ENCODE results near the gene WWC2.

WWC2 gene

DNA sequence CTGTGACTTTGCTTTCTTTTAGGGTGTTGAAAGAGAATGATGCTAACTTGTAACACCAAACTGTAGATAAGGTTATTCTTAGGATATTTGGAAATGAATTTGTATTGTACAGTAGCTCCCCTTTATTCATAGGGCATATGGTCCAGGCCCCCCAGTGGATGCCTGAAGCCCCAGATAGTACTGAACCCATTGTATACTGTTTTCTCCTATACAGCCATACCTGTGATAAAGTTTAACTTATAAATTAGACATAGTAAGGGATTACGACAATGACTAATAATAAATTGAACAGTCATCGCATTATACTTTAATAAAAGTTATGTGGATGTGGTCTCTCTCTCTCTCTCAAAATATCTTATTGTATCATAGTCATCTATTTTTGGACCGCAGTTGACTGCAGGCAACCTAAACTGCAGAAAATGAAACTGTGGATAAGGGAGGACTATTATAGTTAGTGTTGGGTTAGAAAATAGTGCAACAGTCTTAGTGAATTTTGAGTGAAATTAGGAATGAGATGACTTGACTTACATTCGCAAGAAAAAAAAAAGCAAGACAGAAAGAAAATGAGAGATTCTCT, 115.9 kb downstream of the WWC2 start:
- Histone ChIP-seq H3K9ac (no peak overlapping the region), H3K4me1 (ENCODE audit: low read depth, poor library complexity, severe bottlenecking) (no peaks in the 10 kb centered on the region), H3K79me2 (ENCODE audit: insufficient read depth, low read depth) (no peaks in the 10 kb centered on the region), H3K27me3 (ENCODE audit: insufficient read depth, low read depth) (no peaks in the 10 kb centered on the region), H3K36me3 (ENCODE audit: insufficient read depth) (no peaks in the 10 kb centered on the region), H3K4me2 (no peak overlapping the region), H2AFZ (ENCODE audit: low read depth) (no peak overlapping the region), H3K4me3 (IDR thresholded peaks at IDR 0.05; ENCODE audit: insufficient read depth, low read depth, low read length) (no peak overlapping the region), H3K27ac (no peak overlapping the region), H4K20me1 (ENCODE audit: insufficient read depth) (no peaks in the 10 kb centered on the region)
- TF ChIP-seq CTCF (conservative IDR thresholded peaks at IDR 0.05; ENCODE audit: low read depth, low read length): no peak

GRCh38 chr4:183220236-183220635, 121.2 kb downstream of the WWC2 start:
- no peaks in the 10 kb centered on the region for H3K4me1 ChIP-seq (ENCODE audit: low read depth, poor library complexity, severe bottlenecking)
- no peak overlapping the region for H3K4me2 ChIP-seq
- H3K79me2 ChIP-seq (ENCODE audit: insufficient read depth, low read depth): no peaks in the 10 kb centered on the region
- H3K27me3 ChIP-seq (ENCODE audit: insufficient read depth, low read depth): no peaks in the 10 kb centered on the region
- no peaks in the 10 kb centered on the region for H4K20me1 ChIP-seq (ENCODE audit: insufficient read depth)
- H3K9ac ChIP-seq: no peak overlapping the region
- H3K27ac ChIP-seq: no peak overlapping the region
- H2AFZ ChIP-seq (ENCODE audit: low read depth): no peak overlapping the region
- no peaks in the 10 kb centered on the region for H3K36me3 ChIP-seq (ENCODE audit: insufficient read depth)
- no peak for TF ChIP-seq CTCF (conservative IDR thresholded peaks at IDR 0.05; ENCODE audit: low read depth, low read length)
- no peak overlapping the region for H3K4me3 ChIP-seq (IDR thresholded peaks at IDR 0.05; ENCODE audit: insufficient read depth, low read depth, low read length)

DNA sequence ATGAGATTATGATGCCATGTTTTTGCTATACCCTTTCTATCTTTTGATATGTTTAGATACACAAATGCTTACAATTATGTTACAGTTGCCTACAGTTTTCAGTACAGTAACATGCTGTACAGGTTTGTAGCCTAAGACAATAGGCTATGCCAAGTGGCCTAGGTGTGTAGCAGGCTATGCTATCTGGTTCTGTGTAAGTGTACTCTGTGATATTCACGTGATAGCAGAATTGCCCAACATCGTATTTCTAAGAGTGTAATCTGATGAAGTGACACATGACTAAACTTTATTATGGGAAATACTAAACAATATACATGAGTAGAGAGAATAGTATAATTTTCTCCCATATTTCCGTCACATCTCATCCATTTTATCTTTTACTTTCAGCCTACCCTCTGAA, 124.0 kb downstream of the WWC2 start:
- Histone ChIP-seq H3K9ac (no peak overlapping the region), H3K4me2 (no peak overlapping the region), H3K36me3 (ENCODE audit: insufficient read depth) (no peaks in the 10 kb centered on the region), H2AFZ (ENCODE audit: low read depth) (no peak overlapping the region), H3K4me3 (IDR thresholded peaks at IDR 0.05; ENCODE audit: insufficient read depth, low read depth, low read length) (no peak overlapping the region), H4K20me1 (ENCODE audit: insufficient read depth) (no peaks in the 10 kb centered on the region), H3K27ac (no peak overlapping the region), H3K79me2 (ENCODE audit: insufficient read depth, low read depth) (no peaks in the 10 kb centered on the region), H3K27me3 (ENCODE audit: insufficient read depth, low read depth) (no peaks in the 10 kb centered on the region), H3K4me1 (ENCODE audit: low read depth, poor library complexity, severe bottlenecking) (no peaks in the 10 kb centered on the region)
- TF ChIP-seq CTCF (conservative IDR thresholded peaks at IDR 0.05; ENCODE audit: low read depth, low read length): no peak

GRCh38 chr4:183229397-183229796, 130.3 kb downstream of the WWC2 start:
- Histone ChIP-seq H2AFZ (ENCODE audit: low read depth) (no peak overlapping the region), H3K9ac (no peak overlapping the region), H3K4me1 (ENCODE audit: low read depth, poor library complexity, severe bottlenecking) (no peaks in the 10 kb centered on the region), H3K4me2 (no peak overlapping the region), H3K36me3 (ENCODE audit: insufficient read depth) (no peaks in the 10 kb centered on the region), H3K79me2 (ENCODE audit: insufficient read depth, low read depth) (no peaks in the 10 kb centered on the region), H3K27me3 (ENCODE audit: insufficient read depth, low read depth) (no peaks in the 10 kb centered on the region), H3K27ac (no peak overlapping the region), H3K4me3 (IDR thresholded peaks at IDR 0.05; ENCODE audit: insufficient read depth, low read depth, low read length) (no peak overlapping the region), H4K20me1 (ENCODE audit: insufficient read depth) (no peaks in the 10 kb centered on the region)
- no peak for TF ChIP-seq CTCF (conservative IDR thresholded peaks at IDR 0.05; ENCODE audit: low read depth, low read length)
